Fibroblast of lung (primary cell): ENCODE data around the gene ARHGEF26.

ENCODE experiments used
- CTCF ChIP-seq, 2 donors: IDR thresholded peaks in 1 of 2; conservative IDR thresholded peaks in 1 of 2; 1 replicate in 1 of 2; 2 replicates in 1 of 2; pipeline ENCODE4 v1.5.1; 2011 to 2012; ENCODE audit warnings: low read length in 2 of 2, control low read depth in 1 of 2, inconsistent platforms in 1 of 2, low read depth in 1 of 2, mild to moderate bottlenecking in 1 of 2
- EZH2 ChIP-seq: IDR thresholded peaks from 2 replicates; pipeline ENCODE4 v1.5.1; 2012; ENCODE audit warnings: low read length, control low read depth, mild to moderate bottlenecking; ENCODE audit errors: missing control alignments

- no peak for TF ChIP-seq CTCF (conservative IDR thresholded peaks at IDR 0.05 in 1 of 2, IDR thresholded peaks at IDR 0.05 in 1 of 2; ENCODE audit: low read depth in 1 of 2, low read length in 2 of 2)
- no peak for TF ChIP-seq EZH2
These were observed 8.9 kb upstream of the ARHGEF26 start for GRCh38 chr3:154112146-154112852.
